SK-N-SH (cell line): ENCODE data around the gene C22orf42. TPM values are rescaled to one million over a fixed set of nuclear protein-coding genes. Genes with fewer than 3 reads are reported as not detected.

ENCODE experiments used
- CTCF ChIA-PET: fragments of 300-600, 350-600 bp; formaldehyde crosslinking; extraction: SDS; loops from one replicate; lab custom pipeline; 2021; lab: Yijun Ruan, JAX
- POLR2A ChIA-PET: fragments of 350-600 bp; sonication (Branson Sonifier 250); formaldehyde crosslinking; extraction: SDS; loops from one replicate; lab custom pipeline; 2020; ENCODE audit warnings: antibody characterized with exemption, inconsistent platforms; lab: Yijun Ruan, JAX
- DNase-seq: peaks from one replicate; pipeline ENCODE4 v3.0.0; 2012
- H2AFZ ChIP-seq: fragments of 200-600 bp; sonication (generic); 2 replicates; pipeline ENCODE4 v1.8.1; 2016; ENCODE audit warnings: antibody characterized with exemption, mild to moderate bottlenecking, low read depth
- H3F3A ChIP-seq: fragments of 200-600 bp; sonication (generic); replicated peaks from 2 replicates; pipeline ENCODE3; 2016; ENCODE audit warnings: antibody characterized with exemption, mild to moderate bottlenecking; ENCODE audit not compliant: insufficient read depth
- H3K27ac ChIP-seq, 2 experiments: fragments of 200-500 bp in 1 of 2; fragments of 200-600 bp in 1 of 2; sonication (Bioruptor generic) in 1 of 2; sonication (generic), shearing (Covaris generic) in 1 of 2; 2 replicates each; pipeline versions ENCODE4 v1.5.1 to v1.6.1; 2014 to 2016; ENCODE audit warnings: low read depth in 2 of 2, inconsistent platforms in 1 of 2, low read length in 1 of 2, mild to moderate bottlenecking in 1 of 2, mixed read lengths in 1 of 2
- H3K27me3 ChIP-seq: fragments of 200-600 bp; sonication (generic), shearing (Covaris generic); 2 replicates; pipeline ENCODE4 v1.6.1; 2016; ENCODE audit warnings: mixed run types; ENCODE audit not compliant: insufficient read depth
- H3K36me3 ChIP-seq, 2 experiments: fragments of 200-500 bp in 1 of 2; fragments of 200-600 bp in 1 of 2; sonication (Bioruptor generic) in 1 of 2; sonication (generic) in 1 of 2; replicated peaks in 1 of 2; 2 replicates each; pipeline versions ENCODE3 to v1.5.1; 2014 to 2016; ENCODE audit warnings: low read length in 1 of 2, mild to moderate bottlenecking in 1 of 2; ENCODE audit not compliant: insufficient read depth in 2 of 2, control insufficient read depth in 1 of 2
- H3K4me1 ChIP-seq, 2 experiments: fragments of 200-500 bp in 1 of 2; fragments of 200-600 bp in 1 of 2; sonication (Bioruptor generic) in 1 of 2; sonication (generic), shearing (Covaris generic) in 1 of 2; 2 replicates each; pipeline versions ENCODE4 v1.5.1 to v1.6.1; 2014 to 2016; ENCODE audit warnings: low read depth in 1 of 2, low read length in 1 of 2, mixed run types in 1 of 2; ENCODE audit not compliant: insufficient read depth in 2 of 2, control insufficient read depth in 1 of 2
- H3K4me2 ChIP-seq: fragments of 200-600 bp; sonication (generic), shearing (Covaris generic); 2 replicates; pipeline ENCODE4 v1.6.1; 2017; ENCODE audit warnings: mixed run types
- H3K4me3 ChIP-seq, 2 experiments: fragments of 200-500 bp in 1 of 2; fragments of 200-600 bp in 1 of 2; sonication (Bioruptor generic) in 1 of 2; sonication (generic), shearing (Covaris generic) in 1 of 2; 2 replicates each; pipeline versions ENCODE4 v1.5.1 to v1.8.1; 2014 to 2016; ENCODE audit warnings: low read depth in 2 of 2, inconsistent platforms in 1 of 2, low read length in 1 of 2, mild to moderate bottlenecking in 1 of 2, mixed read lengths in 1 of 2, moderate library complexity in 1 of 2
- H3K79me2 ChIP-seq: fragments of 200-600 bp; sonication (generic); 2 replicates; pipeline ENCODE4 v1.8.1; 2017; ENCODE audit warnings: mild to moderate bottlenecking; ENCODE audit not compliant: insufficient read depth
- H3K9ac ChIP-seq: fragments of 200-600 bp; sonication (generic); 2 replicates; pipeline ENCODE4 v1.6.1; 2017; ENCODE audit warnings: mixed run types
- H3K9me2 ChIP-seq: fragments of 200-600 bp; sonication (generic); 2 replicates; pipeline ENCODE4 v1.6.1; 2017; ENCODE audit warnings: mixed run types
- H3K9me3 ChIP-seq: fragments of 200-600 bp; sonication (generic); 2 replicates; pipeline ENCODE4 v1.6.1; 2017; ENCODE audit warnings: mixed run types, mild to moderate bottlenecking, moderate library complexity
- H4K20me1 ChIP-seq: fragments of 200-600 bp; sonication (generic); 2 replicates; pipeline ENCODE4 v1.6.1; 2017; ENCODE audit warnings: mild to moderate bottlenecking, mixed run types; ENCODE audit not compliant: insufficient read depth
- CHD2 ChIP-seq: fragments of 150-350 bp; IDR thresholded peaks from 2 replicates; pipeline ENCODE4 v1.6.1; 2018; ENCODE audit warnings: low read length; ENCODE audit not compliant: partially characterized antibody
- ELF1 ChIP-seq: IDR thresholded peaks from 2 replicates; pipeline ENCODE4 v1.4.0; 2012
- FOXM1 ChIP-seq: IDR thresholded peaks from 2 replicates; pipeline ENCODE4 v1.4.0; 2012; ENCODE audit warnings: low read depth, mild to moderate bottlenecking
- GATA2 ChIP-seq: sonication (generic); formaldehyde crosslinking; IDR thresholded peaks from 2 replicates; pipeline ENCODE4 v1.5.0; 2020; ENCODE audit warnings: mild to moderate bottlenecking, missing genetic modification reagents
- MEF2A ChIP-seq: IDR thresholded peaks from 2 replicates; pipeline ENCODE4 v1.4.0; 2012; ENCODE audit warnings: low read depth, borderline replicate concordance
- RCOR1 ChIP-seq: fragments of 150-350 bp; IDR thresholded peaks from 2 replicates; pipeline ENCODE4 v1.6.1; 2017; ENCODE audit warnings: antibody characterized with exemption, low read length
- RXRA ChIP-seq: IDR thresholded peaks from 2 replicates; pipeline ENCODE4 v1.4.0; 2012; ENCODE audit warnings: low read depth, mild to moderate bottlenecking, borderline replicate concordance
- TAF1 ChIP-seq: IDR thresholded peaks from 2 replicates; pipeline ENCODE4 v1.6.1; 2012; ENCODE audit warnings: low read depth, mild to moderate bottlenecking, low read length, moderate library complexity, borderline replicate concordance
- TCF12 ChIP-seq: IDR thresholded peaks from 2 replicates; pipeline ENCODE4 v1.4.0; 2012
- USF1 ChIP-seq: IDR thresholded peaks from 2 replicates; pipeline ENCODE4 v1.4.0; 2012; ENCODE audit warnings: low read depth, borderline replicate concordance
- USF2 ChIP-seq: fragments of 150-350 bp; IDR thresholded peaks from 2 replicates; pipeline ENCODE4 v1.6.1; 2017; ENCODE audit warnings: antibody characterized with exemption, low read length, low read depth, borderline replicate concordance
- YY1 ChIP-seq: IDR thresholded peaks from 2 replicates; pipeline ENCODE4 v1.4.0; 2012; ENCODE audit warnings: low read depth, mild to moderate bottlenecking
- WGBS: methylation state at CpG from one replicate; pipeline ENCODE4 v1.1.6; 2017; ENCODE audit warnings: low lambda C conversion rate; 5-methylcytosine and 5-hydroxymethylcytosine counted together
- polyA plus RNA-seq, 3 experiments: library from polyadenylated mRNA; depleted of rRNA; stranded (reverse); fragments of >200 nt; gene quantifications; 2 replicates each; pipeline ENCODE4 v1.2.3, GENCODE V29; 2012
- TF ChIP-seq, protein P1 (sequence below): IDR thresholded peaks from 2 replicates; pipeline ENCODE4 v1.4.0; 2012; ENCODE audit warnings: low read depth

The C22orf42 gene
- polyA plus RNA-seq, 1 of the 3 experiments (the other 2 are of a cell fraction), result not detected

- H3K4me1 ChIP-seq, result no peaks in the 10 kb centered on the region
- no peaks in the 10 kb centered on the region for H3K79me2 ChIP-seq
- no peaks in the 10 kb centered on the region for H3K36me3 ChIP-seq
- H3K9ac ChIP-seq, result no peak overlapping the region
- no peaks in the 10 kb centered on the region for H3K9me3 ChIP-seq
- ChIA-PET CTCF (no interaction called here), POLR2A (no interaction called here)
- H3K9me2 ChIP-seq, result no peaks in the 10 kb centered on the region
- H2AFZ ChIP-seq, result no peak overlapping the region
- DNase-seq, result no peak
- H3K4me2 ChIP-seq, result no peak overlapping the region
- no peak overlapping the region for H3K27ac ChIP-seq
- H4K20me1 ChIP-seq, result no peaks in the 10 kb centered on the region
- TF ChIP-seq YY1 (no peak), MEF2A (no peak), TCF12 (no peak), ELF1 (no peak), GATA2 (CRISPR knock-in tag) (no peak), FOXM1 (no peak), RXRA (no peak), USF2 (no peak), CHD2 (no peak)
- 61% methylated on average over 14 of the region's 15 CpGs for WGBS
- H3K27me3 ChIP-seq, result no peaks in the 10 kb centered on the region; the same call in 1 of the 2 replicates
- no peaks in the 10 kb centered on the region for H3F3A ChIP-seq
- H3K4me3 ChIP-seq, result no peak overlapping the region
These were observed 39.4 kb downstream of the C22orf42 start for GRCh38 chr22:32119568-32120235.

DNA sequence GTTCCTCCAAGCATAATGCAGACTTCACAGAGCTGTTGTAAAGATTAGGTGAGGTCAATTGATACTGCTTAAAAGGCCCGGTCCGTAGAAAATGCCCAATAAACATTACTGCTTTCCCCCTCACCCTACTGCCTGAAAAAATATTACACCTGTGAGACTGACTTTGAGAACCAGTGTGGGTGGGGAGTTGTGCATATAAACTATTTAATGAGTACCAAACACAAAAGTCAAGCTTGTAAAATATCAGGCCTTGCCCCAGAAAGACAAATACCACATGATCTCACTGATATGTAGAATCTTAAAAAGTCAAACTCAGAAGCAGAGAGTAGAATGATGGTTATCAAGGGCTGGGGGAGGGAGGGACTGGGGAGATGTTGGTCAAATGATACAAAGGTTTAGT, 46.7 kb downstream of the C22orf42 start:
- no peaks in the 10 kb centered on the region for H3K36me3 ChIP-seq
- ChIA-PET POLR2A (no interaction called here), CTCF (no interaction called here)
- H3F3A ChIP-seq, result no peaks in the 10 kb centered on the region
- H3K4me1 ChIP-seq, result no peaks in the 10 kb centered on the region
- H3K79me2 ChIP-seq, result no peaks in the 10 kb centered on the region
- H3K9me2 ChIP-seq, result no peaks in the 10 kb centered on the region
- no peak overlapping the region for H3K9ac ChIP-seq
- TF ChIP-seq RCOR1 (no peak), TAF1 (no peak), USF1 (no peak)
- TF ChIP-seq, protein P1, sequence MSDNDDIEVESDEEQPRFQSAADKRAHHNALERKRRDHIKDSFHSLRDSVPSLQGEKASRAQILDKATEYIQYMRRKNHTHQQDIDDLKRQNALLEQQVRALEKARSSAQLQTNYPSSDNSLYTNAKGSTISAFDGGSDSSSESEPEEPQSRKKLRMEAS, result no peak
- H3K4me3 ChIP-seq, result no peak overlapping the region
- H3K27me3 ChIP-seq, result no peaks in the 10 kb centered on the region; the same call in 1 of the 2 replicates
- H4K20me1 ChIP-seq, result no peaks in the 10 kb centered on the region
- no peak overlapping the region for H3K27ac ChIP-seq
- no peak overlapping the region for H3K4me2 ChIP-seq
- H3K9me3 ChIP-seq, result no peaks in the 10 kb centered on the region
- 21% methylated on average over 2 of the region's 2 CpGs for WGBS
- DNase-seq, result no peak
- no peak overlapping the region for H2AFZ ChIP-seq
